GM21529 (cell line): ENCODE data around the gene SDK2.

Experiments used
- ATAC-seq: cut with Tn5 transposase; IDR thresholded peaks from one replicate; pipeline ENCODE4 v1.9.1; 2021; ENCODE audit not compliant: unreplicated experiment

Gene SDK2

DNA sequence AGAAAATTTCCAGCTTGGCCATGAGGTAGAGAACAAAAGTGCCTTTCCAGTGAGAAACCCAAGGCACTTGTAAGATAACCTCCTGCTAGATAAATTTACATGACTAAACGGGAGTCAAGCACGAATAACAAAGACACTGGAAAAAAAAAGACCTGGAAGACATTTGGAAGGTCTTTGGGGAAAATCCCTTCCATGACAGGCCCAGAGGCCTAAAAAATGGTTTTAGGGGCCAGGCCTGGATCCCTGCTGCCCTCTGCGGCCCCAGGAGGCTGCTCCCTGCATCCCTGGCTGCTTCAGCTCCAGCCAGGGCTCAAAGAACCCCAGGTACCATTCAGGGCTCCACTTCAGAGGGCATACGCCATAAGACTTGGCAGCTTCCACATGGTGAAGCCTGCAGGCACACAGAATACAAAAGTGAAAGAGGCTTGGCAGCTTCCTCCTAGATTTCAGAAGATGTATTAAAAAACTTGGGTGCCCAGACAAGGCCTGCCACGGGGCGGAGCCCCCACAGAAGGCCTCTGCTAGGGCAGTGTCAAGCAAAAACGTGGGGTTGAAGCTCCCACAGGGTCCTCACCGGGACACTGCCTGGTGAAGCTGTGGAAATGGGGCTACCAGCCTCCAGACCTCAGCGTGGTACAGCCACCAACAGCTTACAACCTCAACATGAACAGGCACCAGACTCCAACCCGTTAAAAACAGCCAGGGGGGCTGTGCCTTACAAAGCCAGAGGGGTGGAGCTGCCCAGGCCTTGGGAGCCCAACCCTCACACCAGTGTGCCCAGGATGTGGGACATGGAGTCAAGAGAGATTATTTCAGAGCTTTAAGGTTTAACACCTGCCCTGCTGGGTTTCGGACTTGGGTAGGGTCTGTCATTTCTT lies 77.1 kb downstream of the SDK2 start:
- no peak for ATAC-seq

DNA sequence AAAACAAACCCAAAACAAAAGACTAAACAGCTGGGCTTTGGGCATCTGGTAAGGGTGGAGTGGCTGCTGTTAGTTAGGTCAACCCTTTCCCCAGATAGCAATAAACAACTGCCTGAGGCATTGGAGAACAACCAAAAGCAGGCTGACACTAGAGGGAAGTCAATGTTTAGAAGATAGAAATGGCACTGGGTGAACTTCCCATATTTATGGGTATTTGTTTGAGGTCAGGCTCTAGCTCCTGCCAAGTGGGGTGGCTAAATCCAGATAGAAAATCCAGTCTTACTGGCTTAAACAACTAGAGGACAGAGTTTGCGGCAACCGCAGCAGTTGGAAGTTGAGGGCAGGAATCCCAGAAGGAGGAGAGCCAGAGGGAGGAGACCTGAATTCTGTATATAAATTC lies 79.4 kb downstream of the SDK2 start:
- no peak for ATAC-seq

DNA sequence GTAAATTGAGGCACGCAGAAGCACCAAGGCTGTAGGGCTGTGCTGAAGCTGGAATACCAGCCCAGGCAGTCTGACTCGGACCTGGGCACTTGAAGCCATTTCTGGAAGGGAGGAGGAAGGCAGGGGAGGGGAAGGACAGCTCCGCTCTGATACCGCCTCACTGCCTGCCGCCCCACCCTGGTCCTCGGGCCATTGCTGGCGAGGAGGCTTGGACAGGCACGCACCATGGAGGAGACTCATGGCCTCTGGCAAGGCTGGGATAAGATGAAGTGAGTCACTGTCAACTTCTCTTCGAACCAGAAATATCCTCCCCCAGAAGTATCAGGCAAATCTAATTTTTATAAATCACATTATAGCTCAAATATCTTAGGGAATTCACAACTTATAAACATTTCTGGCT lies 81.3 kb downstream of the SDK2 start:
- ATAC-seq = no peak

DNA sequence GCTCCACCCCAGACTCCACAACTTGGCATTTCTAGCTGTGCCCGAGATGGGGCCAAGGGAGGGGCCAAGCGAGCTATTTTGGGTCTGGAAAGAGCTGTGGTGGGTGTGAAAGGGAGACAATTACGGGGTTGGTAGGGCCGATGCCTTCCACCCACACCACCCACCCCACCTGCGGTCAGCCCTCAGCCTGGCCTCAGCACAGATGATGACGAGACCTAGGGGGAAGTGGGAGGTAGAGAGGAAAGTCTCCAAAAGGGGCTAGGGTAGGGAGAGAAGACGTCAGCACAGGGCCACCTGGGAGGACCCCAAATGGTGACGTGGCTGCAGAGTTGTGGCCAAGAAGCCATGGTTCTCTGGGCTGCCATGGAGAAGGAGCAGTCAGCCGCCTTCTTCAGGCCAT lies 83.1 kb downstream of the SDK2 start:
- no peak for ATAC-seq

DNA sequence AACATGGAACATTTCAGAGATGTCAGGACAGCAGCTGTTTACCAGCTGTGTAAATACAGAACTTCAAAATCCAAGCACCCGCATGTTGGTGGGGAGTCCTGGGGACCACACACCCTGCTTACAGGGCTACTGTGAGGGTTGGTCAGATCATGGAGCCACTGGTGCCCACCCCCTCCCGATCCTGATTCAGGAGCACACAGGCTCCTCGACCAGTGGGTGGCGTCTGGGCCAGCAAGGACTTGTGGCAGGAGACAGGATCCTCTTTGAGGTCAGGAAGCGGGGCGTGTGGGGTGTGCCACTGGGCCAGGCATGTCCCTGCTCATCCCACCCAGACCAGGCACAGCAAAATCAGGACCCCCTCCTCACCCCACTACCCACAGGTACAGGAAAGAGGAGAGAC lies 83.6 kb downstream of the SDK2 start:
- ATAC-seq = no peak

DNA sequence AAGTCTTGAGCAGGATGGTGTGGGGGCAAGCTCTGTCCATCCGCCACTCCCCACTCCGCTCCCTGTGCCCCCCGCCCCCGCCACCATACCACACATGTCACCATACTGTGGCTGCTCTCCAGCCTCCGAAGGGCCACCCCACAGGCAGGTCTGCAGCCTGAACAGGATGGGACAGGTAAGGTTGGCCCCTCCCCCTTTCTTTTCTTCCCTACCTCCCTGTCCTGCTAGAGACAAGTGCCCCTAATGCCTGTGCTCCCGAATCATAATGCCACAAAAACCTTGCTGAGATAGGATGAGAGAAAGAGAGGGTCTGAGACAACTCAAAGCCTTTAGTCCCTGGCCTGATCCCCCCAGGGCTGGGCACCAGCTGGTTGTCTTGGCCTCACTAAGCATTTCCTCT lies 84.7 kb downstream of the SDK2 start:
- no peak for ATAC-seq

DNA sequence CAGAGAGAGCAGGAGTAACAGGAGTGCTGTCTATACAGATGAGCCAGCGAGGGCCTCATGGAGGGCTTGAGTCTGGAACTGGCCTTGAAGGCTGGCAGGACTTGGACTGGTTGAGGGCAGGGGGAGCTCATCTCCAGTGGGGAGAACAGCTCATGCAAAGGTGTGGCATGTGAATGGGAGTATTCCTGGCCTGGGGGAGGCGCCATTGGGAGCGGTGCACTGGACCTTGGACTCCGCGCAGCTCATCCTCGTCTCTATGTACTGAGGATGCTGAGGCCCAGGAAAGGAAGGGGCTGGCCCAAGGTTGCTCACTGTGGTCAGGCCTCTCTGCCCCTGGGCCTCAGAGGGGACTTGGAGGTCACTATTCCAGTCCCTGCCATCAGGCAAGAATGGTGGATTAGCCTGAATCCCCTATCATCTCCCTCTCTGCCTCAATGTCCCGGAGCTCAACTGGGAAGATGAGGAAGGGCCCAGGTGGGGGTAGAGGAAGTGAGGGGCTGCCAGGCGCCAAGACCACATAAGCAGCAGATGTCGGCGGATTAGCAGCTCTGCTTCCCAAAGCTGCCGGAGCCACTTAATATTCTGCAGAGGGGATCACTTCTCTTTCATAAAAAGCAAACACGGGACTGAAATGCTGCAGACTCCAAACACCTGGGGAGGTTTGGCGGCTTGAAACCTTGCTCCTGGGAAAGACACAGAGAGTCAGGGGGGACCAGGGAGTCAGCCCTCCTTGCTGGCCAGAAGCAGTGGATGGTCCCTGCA lies 88.9 kb downstream of the SDK2 start:
- ATAC-seq = no peak

DNA sequence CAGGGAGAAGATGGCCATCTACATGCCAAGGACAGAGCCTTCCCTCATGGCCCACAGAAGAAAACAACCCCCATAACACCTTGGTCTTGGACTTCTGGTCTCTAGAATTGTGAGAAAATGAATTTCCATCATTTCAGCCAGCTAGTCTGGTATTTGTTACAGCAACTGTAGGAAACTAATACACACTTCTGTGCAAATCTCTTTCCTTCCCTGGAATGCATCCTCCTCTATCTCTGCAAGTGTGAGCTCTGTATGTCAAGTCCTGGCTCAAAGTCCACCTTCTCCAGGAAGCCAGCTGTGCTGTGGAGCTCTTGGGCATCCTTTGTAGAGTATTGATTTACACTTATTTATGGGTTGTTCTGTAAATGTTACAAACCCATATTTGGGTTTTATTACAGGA lies 89.7 kb downstream of the SDK2 start:
- no peak for ATAC-seq

DNA sequence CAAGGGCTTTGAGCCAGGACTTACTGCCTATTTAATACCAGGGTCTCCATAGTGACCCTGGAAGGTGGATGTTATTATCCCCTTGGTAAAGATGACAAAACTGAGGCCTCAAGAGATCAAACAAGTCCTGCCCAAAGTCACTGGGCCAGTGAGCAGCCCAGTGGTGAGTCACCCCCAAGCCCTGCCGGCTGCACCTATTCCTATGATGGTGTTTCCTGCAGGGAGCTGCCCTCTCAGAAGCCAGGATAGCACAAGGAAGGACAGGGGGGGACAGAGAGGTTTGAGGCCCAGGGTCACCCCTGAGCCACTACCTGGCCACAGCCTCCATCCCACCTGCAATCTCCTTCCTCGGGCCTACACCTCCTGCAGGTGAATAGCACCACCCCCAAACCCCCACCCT lies 90.9 kb downstream of the SDK2 start:
- ATAC-seq = no peak

DNA sequence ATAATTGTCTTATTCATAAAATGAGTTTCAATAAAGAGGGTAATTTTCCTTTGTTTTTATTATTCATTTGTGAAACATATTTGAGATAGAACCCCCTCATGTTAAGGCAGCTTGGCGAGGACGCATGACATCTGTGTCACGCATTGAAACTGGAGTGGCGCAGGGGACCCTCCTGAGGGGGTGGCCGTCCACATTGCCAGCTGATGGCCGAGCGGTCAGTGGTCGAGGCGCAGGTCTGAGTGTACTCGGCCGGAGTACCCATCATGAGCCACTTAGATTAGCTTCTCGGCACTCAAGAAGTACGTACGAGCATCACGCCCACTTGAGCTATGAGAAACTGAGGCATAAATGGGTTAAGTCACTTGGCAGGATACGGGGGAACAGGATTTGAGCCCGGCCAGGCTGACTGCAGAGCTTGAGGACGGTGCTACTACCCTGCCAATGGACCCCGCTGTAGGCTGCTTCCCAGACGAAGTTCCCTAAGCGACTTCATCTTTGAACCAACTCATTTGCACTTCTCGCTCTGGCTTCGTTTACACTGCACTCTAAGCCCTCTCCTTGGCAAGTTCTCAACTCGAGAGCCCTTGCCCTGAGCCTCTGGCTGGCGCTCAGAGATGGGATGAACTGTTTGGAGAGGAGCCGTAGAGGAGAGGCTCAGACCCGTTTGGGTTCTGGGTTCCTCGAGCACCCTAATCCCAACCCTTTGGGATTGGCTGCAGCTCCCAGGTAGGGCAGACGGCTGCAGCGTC lies 91.8 kb downstream of the SDK2 start:
- no peak for ATAC-seq

DNA sequence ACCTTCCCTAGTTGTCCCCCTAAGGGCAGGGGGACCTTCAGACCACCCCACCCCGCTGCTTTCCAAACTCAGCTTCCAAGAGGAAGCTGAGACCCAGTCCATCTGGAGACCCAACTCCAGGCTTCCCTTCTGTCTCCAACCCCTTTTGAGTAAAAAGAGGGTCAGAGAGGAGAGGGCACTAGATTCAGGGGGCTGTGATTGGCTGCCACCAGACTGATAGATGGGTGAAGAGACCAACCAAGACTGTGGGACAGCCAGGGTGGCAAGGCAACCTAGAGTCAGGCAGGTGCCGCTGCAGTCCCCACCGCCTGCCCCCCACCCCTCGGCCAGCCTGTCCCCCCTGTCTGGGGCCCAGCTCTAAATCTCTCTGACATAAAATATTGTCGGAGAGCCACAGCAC lies 92.5 kb downstream of the SDK2 start:
- no peak for ATAC-seq

DNA sequence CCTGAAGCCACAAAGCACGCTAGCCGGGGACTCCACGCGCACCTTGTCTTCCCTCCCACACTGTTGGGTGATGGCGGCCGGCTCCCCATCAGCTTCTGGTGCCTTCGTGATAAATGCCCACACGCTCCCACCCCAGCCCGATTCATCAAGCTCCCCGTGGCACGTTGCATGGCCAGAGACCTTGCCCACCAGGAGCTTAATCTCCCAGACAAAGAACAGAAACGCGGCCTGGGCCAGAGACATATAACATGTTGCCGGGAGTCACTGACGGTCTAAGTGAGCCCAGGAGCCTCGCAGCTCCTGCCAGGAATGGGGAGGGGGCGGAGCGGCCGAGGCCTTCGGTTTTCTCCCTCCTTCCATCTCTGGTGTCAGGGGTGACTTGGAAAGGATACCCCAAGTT lies 93.1 kb downstream of the SDK2 start:
- ATAC-seq = no peak

DNA sequence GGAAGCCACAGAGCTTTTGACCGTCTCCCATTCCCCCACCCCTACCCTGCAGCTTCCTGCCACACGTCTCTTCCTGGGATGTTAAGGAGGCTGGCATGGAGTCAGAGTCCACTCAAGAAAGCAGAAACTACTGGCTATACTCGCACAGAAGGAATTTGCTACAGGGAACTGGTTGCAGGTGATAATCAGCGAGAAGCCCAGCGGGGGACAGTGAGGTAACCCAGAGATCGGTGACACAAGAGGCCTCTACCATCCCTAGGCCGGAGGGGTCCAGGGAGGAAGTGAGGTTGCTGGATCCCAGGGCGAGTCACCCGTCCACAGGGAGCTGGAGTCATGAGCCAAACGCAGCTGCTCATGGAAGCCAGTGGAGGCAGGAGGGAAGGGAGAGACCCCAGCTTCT lies 93.7 kb downstream of the SDK2 start:
- ATAC-seq = no peak

DNA sequence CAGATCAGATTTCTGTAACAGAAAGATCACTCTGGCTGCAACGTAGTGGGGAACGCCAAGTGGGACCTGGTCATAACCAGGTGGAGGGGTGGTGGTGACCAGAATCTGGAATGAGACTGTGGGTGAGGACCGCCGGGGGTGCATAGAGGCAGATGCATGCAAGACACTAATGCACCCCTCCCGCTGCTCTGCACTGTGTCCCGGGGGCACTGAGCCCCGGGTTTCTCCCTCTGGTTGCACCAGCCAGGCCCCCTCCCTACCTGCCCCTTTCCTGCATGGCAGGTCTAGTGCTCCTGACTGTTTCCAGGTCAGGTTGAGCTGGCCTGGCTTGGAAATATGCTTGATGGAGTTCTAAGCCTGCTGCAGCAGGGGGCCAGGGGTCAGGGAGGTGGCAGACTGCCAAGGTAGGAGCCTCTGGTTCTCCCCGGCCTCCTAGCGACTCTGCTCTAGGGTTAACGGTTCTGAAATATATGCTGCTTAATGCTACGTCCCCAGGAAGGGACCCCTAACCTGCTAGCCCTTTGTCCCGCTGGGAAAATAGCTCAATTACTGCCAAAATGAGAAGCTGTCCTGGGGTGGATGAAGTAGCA lies 94.3 kb downstream of the SDK2 start:
- ATAC-seq = no peak

DNA sequence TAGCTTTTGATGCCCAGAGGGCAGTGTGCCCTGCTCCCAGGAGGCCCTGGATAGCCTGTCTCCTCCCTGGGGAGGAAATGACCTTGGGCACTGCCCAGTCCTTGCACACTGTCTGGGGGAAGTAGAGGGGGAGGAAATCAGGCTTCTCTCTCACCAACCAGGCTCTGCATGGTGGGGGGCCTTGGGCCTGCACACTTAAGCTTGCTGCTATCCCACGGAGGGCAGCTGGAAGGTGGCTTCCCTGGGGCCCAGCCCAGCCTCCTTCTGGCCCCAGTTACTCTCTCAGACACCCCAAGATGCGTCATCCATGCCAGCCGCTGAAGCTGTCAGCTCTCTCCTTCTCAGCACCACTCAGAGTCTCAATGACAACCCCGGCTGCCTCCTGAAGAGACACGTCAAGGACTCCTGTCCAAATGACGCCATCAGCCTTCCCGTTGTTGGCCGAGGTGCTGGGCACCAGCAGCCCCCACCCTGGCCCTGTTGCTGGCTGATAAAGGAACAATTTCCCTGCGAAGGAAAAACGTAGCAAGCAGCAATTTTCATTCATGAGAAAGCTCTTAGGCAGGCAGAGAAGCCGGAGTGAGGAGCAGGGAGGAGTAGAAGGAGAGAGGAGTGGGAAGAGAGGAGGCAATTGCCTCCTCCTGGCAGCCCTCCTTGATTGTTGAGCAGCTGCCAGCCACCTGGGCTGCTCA lies 95.5 kb downstream of the SDK2 start:
- no peak for ATAC-seq

DNA sequence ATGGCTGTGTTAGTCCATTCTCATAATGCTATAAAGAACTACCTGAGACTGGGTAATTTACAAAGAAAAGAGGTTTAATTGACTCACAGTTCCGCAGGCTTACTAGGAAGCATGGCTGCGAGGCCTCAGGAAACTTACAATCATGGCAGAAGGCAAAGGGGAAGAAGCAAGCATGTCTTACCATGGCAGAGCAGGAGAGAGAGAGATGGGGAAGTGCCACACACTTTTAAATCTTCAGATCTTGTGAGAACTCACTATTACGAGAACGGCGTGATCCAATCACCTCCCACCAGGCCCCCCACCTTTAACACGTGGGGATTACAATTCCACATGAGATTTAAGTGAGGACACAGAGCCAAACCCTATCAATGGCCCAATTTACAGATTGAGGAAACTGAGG lies 96.5 kb downstream of the SDK2 start:
- no peak for ATAC-seq

DNA sequence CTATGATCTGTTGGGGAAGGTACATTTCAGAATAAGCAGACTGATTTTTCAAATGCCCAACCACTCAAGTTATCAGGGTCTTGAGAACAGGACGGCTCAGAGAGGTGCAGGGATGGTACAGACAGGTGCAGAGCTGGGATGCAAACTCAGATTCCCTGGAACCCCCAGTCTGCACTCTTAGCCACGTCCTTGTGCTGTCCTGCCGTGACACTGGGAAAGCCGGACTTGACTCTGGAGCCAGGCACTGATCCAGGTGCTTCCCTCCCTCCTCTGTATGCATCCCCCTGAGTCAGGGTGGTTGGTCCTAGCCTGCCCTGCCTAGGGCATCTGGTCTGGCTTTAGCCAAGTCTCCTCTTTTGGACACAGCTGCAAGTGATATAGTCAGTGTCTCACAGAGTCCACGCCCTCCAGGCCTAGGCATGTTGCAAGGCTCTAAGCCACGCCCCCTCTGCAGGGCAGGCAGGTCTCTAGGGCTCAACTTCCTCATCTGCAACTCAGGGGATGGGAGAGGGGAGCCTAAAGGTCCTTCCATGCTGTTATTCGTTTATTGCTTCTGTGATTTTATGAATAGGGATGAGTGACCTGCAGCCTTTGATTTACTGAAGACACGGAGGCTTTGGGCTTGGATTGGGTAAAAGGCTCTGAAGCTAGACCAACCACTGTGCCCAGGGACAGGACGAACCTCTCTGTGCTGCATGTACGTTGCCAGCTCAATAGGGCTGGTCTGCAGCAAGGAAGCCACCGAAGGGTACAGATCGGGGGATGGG lies 97.3 kb downstream of the SDK2 start:
- no peak for ATAC-seq

DNA sequence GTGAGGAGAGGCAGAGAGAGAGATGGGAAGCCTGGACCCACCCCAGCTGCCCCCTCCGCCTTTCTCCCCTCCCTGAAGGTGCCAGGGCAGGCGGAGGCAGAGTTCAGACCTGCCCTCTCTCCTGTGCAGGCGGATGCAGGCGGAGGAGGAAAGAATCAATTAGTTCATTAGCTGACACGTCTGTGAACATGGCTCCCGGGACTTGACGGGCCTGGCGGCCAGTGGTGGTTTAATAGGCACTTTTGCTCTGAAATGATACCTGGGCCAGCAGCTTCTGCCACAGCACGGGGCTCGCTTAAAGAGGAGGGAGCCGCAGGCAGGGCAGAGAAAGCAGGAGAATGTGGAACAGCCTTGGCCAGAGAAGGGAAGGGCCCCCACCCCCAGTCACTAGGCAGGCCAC lies 98.1 kb downstream of the SDK2 start:
- ATAC-seq = no peak

DNA sequence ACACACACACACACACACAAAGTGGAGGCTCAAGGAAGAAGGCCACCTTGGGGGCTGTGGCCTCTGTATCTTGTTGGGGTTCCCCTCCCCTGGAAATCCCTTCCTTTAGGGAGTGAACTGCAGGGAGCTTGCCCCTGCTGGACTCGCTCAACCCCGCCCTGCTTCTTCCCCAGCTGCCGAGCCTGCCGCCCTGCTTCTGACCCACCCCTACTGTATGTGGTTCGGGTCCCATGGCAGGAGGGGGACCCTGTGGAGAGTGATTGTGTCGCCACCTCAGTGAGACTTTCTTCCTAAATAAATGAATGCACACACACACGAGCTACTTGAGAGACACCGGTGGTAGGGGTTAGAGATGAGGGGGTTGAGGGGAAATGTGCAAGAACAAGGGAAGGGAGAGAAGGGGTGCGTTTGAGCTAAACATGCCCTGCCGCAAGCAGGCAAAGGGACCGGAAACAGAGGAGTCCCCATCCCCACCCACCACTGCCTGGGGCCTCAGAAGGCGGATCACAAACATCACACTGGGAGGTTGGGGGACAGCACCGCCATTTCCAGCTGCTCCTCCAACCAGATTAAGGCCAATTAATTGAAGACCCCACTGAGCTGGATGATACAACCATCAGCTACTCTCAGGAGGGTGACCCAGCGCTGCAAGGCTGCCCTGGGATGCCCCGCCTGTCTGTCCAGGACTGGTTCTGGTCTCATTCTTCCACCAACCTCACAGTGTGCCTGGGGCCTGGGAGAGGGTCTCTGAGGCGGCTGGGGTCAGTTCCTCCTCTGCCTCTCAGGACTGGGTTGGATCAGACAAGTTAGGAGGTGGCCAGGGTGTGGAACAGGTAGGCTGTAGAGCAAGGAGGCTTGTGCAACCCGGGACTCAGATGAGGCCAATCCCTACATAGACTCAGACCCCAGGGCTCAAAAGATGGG lies 98.9 kb downstream of the SDK2 start:
- no peak for ATAC-seq
